SK-N-SH (cell line): ENCODE measurements around the gene DSCAM. TPM values are rescaled to one million over a fixed set of nuclear protein-coding genes. Genes with fewer than 3 reads are reported as not detected.

ENCODE experiments used
- CTCF ChIA-PET: fragments of 300-600, 350-600 bp; formaldehyde crosslinking; extraction: SDS; loops from one replicate; lab custom pipeline; 2021; lab: Yijun Ruan, JAX
- POLR2A ChIA-PET: fragments of 350-600 bp; sonication (Branson Sonifier 250); formaldehyde crosslinking; extraction: SDS; loops from one replicate; lab custom pipeline; 2020; ENCODE audit warnings: antibody characterized with exemption, inconsistent platforms; lab: Yijun Ruan, JAX
- DNase-seq: peaks from one replicate; pipeline ENCODE4 v3.0.0; 2012
- H2AFZ ChIP-seq: fragments of 200-600 bp; sonication (generic); 2 replicates; pipeline ENCODE4 v1.8.1; 2016; ENCODE audit warnings: antibody characterized with exemption, mild to moderate bottlenecking, low read depth
- H3F3A ChIP-seq: fragments of 200-600 bp; sonication (generic); replicated peaks from 2 replicates; pipeline ENCODE3; 2016; ENCODE audit warnings: antibody characterized with exemption, mild to moderate bottlenecking; ENCODE audit not compliant: insufficient read depth
- H3K27ac ChIP-seq, 2 experiments: fragments of 200-500 bp in 1 of 2; fragments of 200-600 bp in 1 of 2; sonication (Bioruptor generic) in 1 of 2; sonication (generic), shearing (Covaris generic) in 1 of 2; 2 replicates each; pipeline versions ENCODE4 v1.5.1 to v1.6.1; 2014 to 2016; ENCODE audit warnings: low read depth in 2 of 2, inconsistent platforms in 1 of 2, low read length in 1 of 2, mild to moderate bottlenecking in 1 of 2, mixed read lengths in 1 of 2
- H3K27me3 ChIP-seq: fragments of 200-600 bp; sonication (generic), shearing (Covaris generic); 2 replicates; pipeline ENCODE4 v1.6.1; 2016; ENCODE audit warnings: mixed run types; ENCODE audit not compliant: insufficient read depth
- H3K36me3 ChIP-seq, 2 experiments: fragments of 200-500 bp in 1 of 2; fragments of 200-600 bp in 1 of 2; sonication (Bioruptor generic) in 1 of 2; sonication (generic) in 1 of 2; replicated peaks in 1 of 2; 2 replicates each; pipeline versions ENCODE3 to v1.5.1; 2014 to 2016; ENCODE audit warnings: low read length in 1 of 2, mild to moderate bottlenecking in 1 of 2; ENCODE audit not compliant: insufficient read depth in 2 of 2, control insufficient read depth in 1 of 2
- H3K4me1 ChIP-seq, 2 experiments: fragments of 200-500 bp in 1 of 2; fragments of 200-600 bp in 1 of 2; sonication (Bioruptor generic) in 1 of 2; sonication (generic), shearing (Covaris generic) in 1 of 2; 2 replicates each; pipeline versions ENCODE4 v1.5.1 to v1.6.1; 2014 to 2016; ENCODE audit warnings: low read depth in 1 of 2, low read length in 1 of 2, mixed run types in 1 of 2; ENCODE audit not compliant: insufficient read depth in 2 of 2, control insufficient read depth in 1 of 2
- H3K4me2 ChIP-seq: fragments of 200-600 bp; sonication (generic), shearing (Covaris generic); 2 replicates; pipeline ENCODE4 v1.6.1; 2017; ENCODE audit warnings: mixed run types
- H3K4me3 ChIP-seq, 2 experiments: fragments of 200-500 bp in 1 of 2; fragments of 200-600 bp in 1 of 2; sonication (Bioruptor generic) in 1 of 2; sonication (generic), shearing (Covaris generic) in 1 of 2; 2 replicates each; pipeline versions ENCODE4 v1.5.1 to v1.8.1; 2014 to 2016; ENCODE audit warnings: low read depth in 2 of 2, inconsistent platforms in 1 of 2, low read length in 1 of 2, mild to moderate bottlenecking in 1 of 2, mixed read lengths in 1 of 2, moderate library complexity in 1 of 2
- H3K79me2 ChIP-seq: fragments of 200-600 bp; sonication (generic); 2 replicates; pipeline ENCODE4 v1.8.1; 2017; ENCODE audit warnings: mild to moderate bottlenecking; ENCODE audit not compliant: insufficient read depth
- H3K9ac ChIP-seq: fragments of 200-600 bp; sonication (generic); 2 replicates; pipeline ENCODE4 v1.6.1; 2017; ENCODE audit warnings: mixed run types
- H3K9me2 ChIP-seq: fragments of 200-600 bp; sonication (generic); 2 replicates; pipeline ENCODE4 v1.6.1; 2017; ENCODE audit warnings: mixed run types
- H3K9me3 ChIP-seq: fragments of 200-600 bp; sonication (generic); 2 replicates; pipeline ENCODE4 v1.6.1; 2017; ENCODE audit warnings: mixed run types, mild to moderate bottlenecking, moderate library complexity
- H4K20me1 ChIP-seq: fragments of 200-600 bp; sonication (generic); 2 replicates; pipeline ENCODE4 v1.6.1; 2017; ENCODE audit warnings: mild to moderate bottlenecking, mixed run types; ENCODE audit not compliant: insufficient read depth
- CHD2 ChIP-seq: fragments of 150-350 bp; IDR thresholded peaks from 2 replicates; pipeline ENCODE4 v1.6.1; 2018; ENCODE audit warnings: low read length; ENCODE audit not compliant: partially characterized antibody
- EZH2phosphoT487 ChIP-seq: fragments of 200-600 bp; sonication (generic); IDR thresholded peaks from 2 replicates; pipeline ENCODE4 v1.6.1; 2017; ENCODE audit warnings: low read depth, mixed run types, mild to moderate bottlenecking, antibody characterized with exemption, moderate library complexity, borderline replicate concordance
- FOSL2 ChIP-seq: IDR thresholded peaks from 2 replicates; pipeline ENCODE4 v1.4.0; 2012; ENCODE audit warnings: low read depth, mild to moderate bottlenecking, moderate library complexity, borderline replicate concordance
- FOXJ3 ChIP-seq: sonication (generic); formaldehyde crosslinking; IDR thresholded peaks from 2 replicates; pipeline ENCODE4 v1.5.1; 2020; ENCODE audit warnings: mild to moderate bottlenecking, missing genetic modification reagents
- GABPA ChIP-seq: IDR thresholded peaks from 2 replicates; pipeline ENCODE4 v1.4.0; 2012; ENCODE audit warnings: low read depth, mild to moderate bottlenecking
- MEF2A ChIP-seq: IDR thresholded peaks from 2 replicates; pipeline ENCODE4 v1.4.0; 2012; ENCODE audit warnings: low read depth, borderline replicate concordance
- POLR2AphosphoS5 ChIP-seq: IDR thresholded peaks from 2 replicates; pipeline ENCODE4 v1.6.1; 2012; ENCODE audit warnings: low read depth, low read length
- RAD21 ChIP-seq: IDR thresholded peaks from 2 replicates; pipeline ENCODE4 v1.6.1; 2012; ENCODE audit warnings: mild to moderate bottlenecking, low read length
- RCOR1 ChIP-seq: fragments of 150-350 bp; IDR thresholded peaks from 2 replicates; pipeline ENCODE4 v1.6.1; 2017; ENCODE audit warnings: antibody characterized with exemption, low read length
- REST ChIP-seq: IDR thresholded peaks from 2 replicates; pipeline ENCODE4 v1.6.1; 2012; ENCODE audit warnings: mild to moderate bottlenecking, low read depth, low read length, moderate library complexity
- SMC3 ChIP-seq: IDR thresholded peaks from 2 replicates; pipeline ENCODE4 v1.6.1; 2012; ENCODE audit warnings: low read depth, low read length, improper control_type of control experiment
- TAF1 ChIP-seq: IDR thresholded peaks from 2 replicates; pipeline ENCODE4 v1.6.1; 2012; ENCODE audit warnings: low read depth, mild to moderate bottlenecking, low read length, moderate library complexity, borderline replicate concordance
- YY1 ChIP-seq: IDR thresholded peaks from 2 replicates; pipeline ENCODE4 v1.4.0; 2012; ENCODE audit warnings: low read depth, mild to moderate bottlenecking
- WGBS: methylation state at CpG from one replicate; pipeline ENCODE4 v1.1.6; 2017; ENCODE audit warnings: low lambda C conversion rate; 5-methylcytosine and 5-hydroxymethylcytosine counted together
- polyA plus RNA-seq, 3 experiments: library from polyadenylated mRNA; depleted of rRNA; stranded (reverse); fragments of >200 nt; gene quantifications; 2 replicates each; pipeline ENCODE4 v1.2.3, GENCODE V29; 2012
- TF ChIP-seq, protein P1 (sequence below): IDR thresholded peaks from 2 replicates; pipeline ENCODE4 v1.4.0; 2012; ENCODE audit warnings: low read depth

Gene DSCAM
- polyA plus RNA-seq, 1 of the 3 experiments (the other 2 are of a cell fraction): not detected

DNA sequence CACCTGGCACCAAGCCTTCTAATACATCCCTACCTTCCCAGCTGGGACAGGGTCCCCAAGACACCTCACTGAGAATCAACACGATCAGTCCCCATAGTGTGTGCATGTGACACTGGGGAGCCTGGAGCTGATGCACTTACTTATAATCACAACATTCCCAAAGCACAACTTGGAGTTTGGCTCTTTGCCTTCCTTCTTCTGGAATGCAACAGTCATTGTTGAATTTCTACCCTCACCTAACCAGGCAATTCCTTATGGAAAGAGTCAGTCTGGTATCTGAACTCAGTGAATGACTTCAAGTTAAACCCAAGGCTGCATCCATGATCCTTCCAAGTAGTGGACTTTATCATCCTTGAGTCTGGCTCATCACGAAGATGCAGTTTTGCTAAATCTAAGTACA, 86.1 kb downstream of the DSCAM start:
- H3K9ac ChIP-seq: no peak overlapping the region
- H3K27ac ChIP-seq: no peak overlapping the region
- no peaks in the 10 kb centered on the region for H3K27me3 ChIP-seq
- ChIA-PET CTCF (no interaction called here), POLR2A (no interaction called here)
- no peaks in the 10 kb centered on the region for H3F3A ChIP-seq
- no peak overlapping the region for H3K4me2 ChIP-seq
- H3K36me3 ChIP-seq: no peaks in the 10 kb centered on the region
- peaks cover 0 to 2% of the 10 kb centered on the region in 2 experiments; a peak in 1 of 4 replicates for H3K4me1 ChIP-seq
- H2AFZ ChIP-seq: no peak overlapping the region
- no peaks in the 10 kb centered on the region for H3K79me2 ChIP-seq
- DNase-seq: no peak
- no peaks in the 10 kb centered on the region for H4K20me1 ChIP-seq
- no peak overlapping the region for H3K4me3 ChIP-seq
- H3K9me2 ChIP-seq: no peaks in the 10 kb centered on the region
- TF ChIP-seq GABPA (no peak), REST (no peak), CHD2 (no peak), FOXJ3 (CRISPR knock-in tag) (no peak), MEF2A (no peak), EZH2phosphoT487 (no peak), TAF1 (no peak)
- TF ChIP-seq, protein P1, sequence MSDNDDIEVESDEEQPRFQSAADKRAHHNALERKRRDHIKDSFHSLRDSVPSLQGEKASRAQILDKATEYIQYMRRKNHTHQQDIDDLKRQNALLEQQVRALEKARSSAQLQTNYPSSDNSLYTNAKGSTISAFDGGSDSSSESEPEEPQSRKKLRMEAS: no peak
- H3K9me3 ChIP-seq: no peaks in the 10 kb centered on the region
- WGBS: 0% methylated on average over 2 of the region's 2 CpGs

DNA sequence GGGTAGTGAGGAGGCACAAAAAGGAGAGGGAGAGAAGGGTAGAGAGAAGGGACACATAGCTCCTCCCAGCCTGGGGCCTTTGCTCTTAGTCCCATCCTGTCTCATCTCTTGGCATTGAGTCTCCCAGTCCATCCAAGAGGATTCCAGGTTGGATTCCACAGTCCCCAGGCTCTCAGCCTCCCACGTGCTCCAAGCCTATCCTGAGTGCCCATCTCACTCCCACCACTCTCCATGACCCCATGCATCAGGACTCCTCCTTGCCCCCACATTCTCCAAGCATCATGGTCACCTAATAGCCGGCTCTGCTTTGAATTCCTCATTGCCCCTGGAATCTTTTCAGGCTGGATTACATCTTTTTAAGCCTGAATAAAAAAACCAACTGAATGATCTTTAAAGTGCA, 87.9 kb downstream of the DSCAM start:
- Histone ChIP-seq H3K4me1 (no peaks in the 10 kb centered on the region), H3K36me3 (no peaks in the 10 kb centered on the region), H3K4me2 (no peak overlapping the region), H3K9ac (no peak overlapping the region), H3F3A (no peaks in the 10 kb centered on the region), H3K27ac (no peak overlapping the region), H3K79me2 (no peaks in the 10 kb centered on the region), H4K20me1 (no peaks in the 10 kb centered on the region), H3K27me3 (no peaks in the 10 kb centered on the region), H3K4me3 (no peak overlapping the region), H3K9me3 (no peaks in the 10 kb centered on the region), H3K9me2 (no peaks in the 10 kb centered on the region), H2AFZ (no peak overlapping the region)
- ChIA-PET CTCF (no interaction called here), POLR2A (no interaction called here)
- no peak for TF ChIP-seq SMC3
- no peak for TF ChIP-seq FOSL2
- no peak for TF ChIP-seq GABPA
- no peak for TF ChIP-seq YY1
- no peak for TF ChIP-seq RCOR1
- TF ChIP-seq RAD21: no peak
- no peak for TF ChIP-seq POLR2AphosphoS5
- DNase-seq: no peak
- 8% methylated on average over 2 of the region's 2 CpGs for WGBS
